ENCODE results near the gene COL9A3. TPM values are rescaled to one million over a fixed set of nuclear protein-coding genes. Genes with fewer than 3 reads are reported as not detected.
A peak's percentile ranks its signal among the peaks of the same experiment; 100 is the strongest.

The COL9A3 gene
- total RNA-seq, 1 experiment from 2014 or later: 136 TPM

DNA sequence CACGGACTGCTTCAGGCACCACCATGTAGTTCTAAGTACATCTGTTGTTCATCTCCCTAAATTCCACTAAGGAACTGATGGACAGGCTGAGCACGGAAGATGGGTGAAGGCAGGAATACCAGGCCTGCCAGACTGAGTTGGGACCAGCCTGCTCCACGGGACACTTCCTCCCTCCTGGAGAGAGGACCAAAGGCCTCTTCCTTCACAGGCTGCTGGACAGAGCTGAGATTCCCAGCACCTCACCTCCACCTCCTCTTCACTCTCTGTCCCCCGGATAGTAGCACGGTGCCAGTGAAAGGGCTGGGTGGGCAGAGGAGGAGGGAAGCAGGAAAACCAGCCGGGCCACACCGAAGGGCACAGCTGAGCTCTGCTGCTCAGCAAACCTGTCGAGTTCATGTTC is 67.7 kb downstream of the COL9A3 start:
- H3K4me3 Mint-ChIP-seq: no peak overlapping the region
- H3K27ac Mint-ChIP-seq: peak overlapping the region; percentile 41
- TF ChIP-seq GTF2I (CRISPR knock-in tag; conservative IDR thresholded peaks at IDR 0.05) (no peak), ZNF396 (CRISPR knock-in tag; IDR thresholded peaks at IDR 0.05; ENCODE audit: borderline replicate concordance) (no peak), SP1 (CRISPR knock-in tag; conservative IDR thresholded peaks at IDR 0.05) (no peak), ZNF423 (CRISPR knock-in tag; IDR thresholded peaks at IDR 0.05) (0 out of 2 replicates have a peak, but pooled peaks have one; percentile 31)
- ChIA-PET POLR2A (no interaction called here), CTCF (interaction anchor here (0.8 to 1.8 kb wide), 2 partner anchors 9 to 17 kb away, joined by 5 to 6 read pairs; no protein-coding TSS in a partner anchor)
- peak; percentile 13 for ATAC-seq
- H3K27me3 Mint-ChIP-seq (ENCODE audit: low read depth): no peaks in the 10 kb centered on the region
- DNase-seq (ENCODE audit: low spot score): no peak
- peaks cover 36% of the 10 kb centered on the region for H3K36me3 Mint-ChIP-seq
- H3K4me1 Mint-ChIP-seq: peaks cover 38% of the 10 kb centered on the region
- no peaks in the 10 kb centered on the region for H3K9me3 Mint-ChIP-seq

DNA sequence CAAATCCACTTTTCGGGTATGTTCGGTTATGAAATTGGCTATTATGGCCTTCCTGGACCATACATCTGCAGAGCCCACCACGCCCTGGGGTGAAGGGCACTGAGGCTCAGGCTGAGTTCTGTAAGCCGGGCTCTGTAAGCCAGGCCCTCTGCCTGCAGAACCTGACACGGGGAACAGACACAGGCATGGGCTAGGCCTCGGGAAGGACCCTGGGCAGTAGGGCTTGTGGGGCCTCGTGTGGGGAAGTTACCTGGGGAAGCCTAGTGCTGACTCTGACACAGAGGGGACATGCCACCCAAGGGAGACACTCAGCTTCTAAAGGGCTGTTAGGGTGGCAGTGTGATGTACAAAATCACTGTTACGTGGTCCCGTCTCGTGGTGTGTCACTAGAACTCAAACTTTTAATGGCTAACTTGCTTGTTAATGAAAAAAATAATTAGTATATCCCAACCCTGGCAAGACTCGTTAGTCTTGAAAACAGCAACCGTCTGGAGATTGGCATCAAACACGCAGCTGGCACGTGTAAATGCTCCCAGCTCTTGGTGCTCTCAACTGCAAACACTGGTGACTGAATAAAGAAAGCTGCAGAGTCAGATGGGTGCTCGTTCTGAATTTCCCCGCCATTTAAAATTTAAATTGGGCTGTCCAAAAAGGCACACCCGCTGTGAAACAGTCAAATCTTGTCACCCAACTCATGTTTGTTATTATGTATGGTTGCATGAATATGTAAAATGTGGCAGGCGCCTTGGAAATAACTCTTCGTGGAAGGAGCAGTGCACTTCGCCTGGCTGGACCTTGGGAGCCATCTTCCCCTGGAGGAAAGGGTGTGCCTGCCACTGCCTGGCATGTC is 68.4 kb downstream of the COL9A3 start:
- ChIA-PET CTCF (interaction anchor here (0.8 to 1.8 kb wide), 3 partner anchors 10 to 16 kb away, joined by 4 to 6 read pairs (median 5); no protein-coding TSS in a partner anchor), POLR2A (no interaction called here)
- DNase-seq (ENCODE audit: low spot score) (no peak), ATAC-seq (peak; percentile 10; the same call in 1 of the 2 replicates)
- no peak overlapping the region for H3K4me3 Mint-ChIP-seq
- H3K9me3 Mint-ChIP-seq: no peaks in the 10 kb centered on the region
- TF ChIP-seq, protein P1, sequence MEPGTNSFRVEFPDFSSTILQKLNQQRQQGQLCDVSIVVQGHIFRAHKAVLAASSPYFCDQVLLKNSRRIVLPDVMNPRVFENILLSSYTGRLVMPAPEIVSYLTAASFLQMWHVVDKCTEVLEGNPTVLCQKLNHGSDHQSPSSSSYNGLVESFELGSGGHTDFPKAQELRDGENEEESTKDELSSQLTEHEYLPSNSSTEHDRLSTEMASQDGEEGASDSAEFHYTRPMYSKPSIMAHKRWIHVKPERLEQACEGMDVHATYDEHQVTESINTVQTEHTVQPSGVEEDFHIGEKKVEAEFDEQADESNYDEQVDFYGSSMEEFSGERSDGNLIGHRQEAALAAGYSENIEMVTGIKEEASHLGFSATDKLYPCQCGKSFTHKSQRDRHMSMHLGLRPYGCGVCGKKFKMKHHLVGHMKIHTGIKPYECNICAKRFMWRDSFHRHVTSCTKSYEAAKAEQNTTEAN (CRISPR knock-in tag; IDR thresholded peaks at IDR 0.05): no peak
- TF ChIP-seq GRHL2 (CRISPR knock-in tag; IDR thresholded peaks at IDR 0.05; ENCODE audit: insufficient replicate concordance, severe bottlenecking): no peak
- TF ChIP-seq, protein P2, sequence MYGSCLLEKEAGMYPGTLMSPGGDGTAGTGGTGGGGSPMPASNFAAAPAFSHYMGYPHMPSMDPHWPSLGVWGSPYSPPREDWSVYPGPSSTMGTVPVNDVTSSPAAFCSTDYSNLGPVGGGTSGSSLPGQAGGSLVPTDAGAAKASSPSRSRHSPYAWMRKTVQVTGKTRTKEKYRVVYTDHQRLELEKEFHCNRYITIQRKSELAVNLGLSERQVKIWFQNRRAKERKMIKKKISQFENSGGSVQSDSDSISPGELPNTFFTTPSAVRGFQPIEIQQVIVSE (CRISPR knock-in tag; IDR thresholded peaks at IDR 0.05; ENCODE audit: borderline replicate concordance): no peak
- TF ChIP-seq, protein P3, sequence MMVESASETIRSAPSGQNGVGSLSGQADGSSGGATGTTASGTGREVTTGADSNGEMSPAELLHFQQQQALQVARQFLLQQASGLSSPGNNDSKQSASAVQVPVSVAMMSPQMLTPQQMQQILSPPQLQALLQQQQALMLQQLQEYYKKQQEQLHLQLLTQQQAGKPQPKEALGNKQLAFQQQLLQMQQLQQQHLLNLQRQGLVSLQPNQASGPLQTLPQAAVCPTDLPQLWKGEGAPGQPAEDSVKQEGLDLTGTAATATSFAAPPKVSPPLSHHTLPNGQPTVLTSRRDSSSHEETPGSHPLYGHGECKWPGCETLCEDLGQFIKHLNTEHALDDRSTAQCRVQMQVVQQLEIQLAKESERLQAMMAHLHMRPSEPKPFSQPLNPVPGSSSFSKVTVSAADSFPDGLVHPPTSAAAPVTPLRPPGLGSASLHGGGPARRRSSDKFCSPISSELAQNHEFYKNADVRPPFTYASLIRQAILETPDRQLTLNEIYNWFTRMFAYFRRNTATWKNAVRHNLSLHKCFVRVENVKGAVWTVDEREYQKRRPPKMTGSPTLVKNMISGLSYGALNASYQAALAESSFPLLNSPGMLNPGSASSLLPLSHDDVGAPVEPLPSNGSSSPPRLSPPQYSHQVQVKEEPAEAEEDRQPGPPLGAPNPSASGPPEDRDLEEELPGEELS (CRISPR knock-in tag; IDR thresholded peaks at IDR 0.05): no peak
- TF ChIP-seq RORB (CRISPR knock-in tag; IDR thresholded peaks at IDR 0.05): no peak
- TF ChIP-seq ESRRA (CRISPR knock-in tag; IDR thresholded peaks at IDR 0.05; ENCODE audit: borderline replicate concordance): no peak
- TF ChIP-seq, protein P4, sequence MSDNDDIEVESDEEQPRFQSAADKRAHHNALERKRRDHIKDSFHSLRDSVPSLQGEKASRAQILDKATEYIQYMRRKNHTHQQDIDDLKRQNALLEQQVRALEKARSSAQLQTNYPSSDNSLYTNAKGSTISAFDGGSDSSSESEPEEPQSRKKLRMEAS (CRISPR knock-in tag; IDR thresholded peaks at IDR 0.05): no peak
- no peak for TF ChIP-seq SP1 (CRISPR knock-in tag; conservative IDR thresholded peaks at IDR 0.05)
- TF ChIP-seq ZNF138 (CRISPR knock-in tag; conservative IDR thresholded peaks at IDR 0.05): no peak
- TF ChIP-seq, protein P5, sequence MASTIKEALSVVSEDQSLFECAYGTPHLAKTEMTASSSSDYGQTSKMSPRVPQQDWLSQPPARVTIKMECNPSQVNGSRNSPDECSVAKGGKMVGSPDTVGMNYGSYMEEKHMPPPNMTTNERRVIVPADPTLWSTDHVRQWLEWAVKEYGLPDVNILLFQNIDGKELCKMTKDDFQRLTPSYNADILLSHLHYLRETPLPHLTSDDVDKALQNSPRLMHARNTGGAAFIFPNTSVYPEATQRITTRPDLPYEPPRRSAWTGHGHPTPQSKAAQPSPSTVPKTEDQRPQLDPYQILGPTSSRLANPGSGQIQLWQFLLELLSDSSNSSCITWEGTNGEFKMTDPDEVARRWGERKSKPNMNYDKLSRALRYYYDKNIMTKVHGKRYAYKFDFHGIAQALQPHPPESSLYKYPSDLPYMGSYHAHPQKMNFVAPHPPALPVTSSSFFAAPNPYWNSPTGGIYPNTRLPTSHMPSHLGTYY (CRISPR knock-in tag; IDR thresholded peaks at IDR 0.05): no peak
- TF ChIP-seq NR3C1 (CRISPR knock-in tag; conservative IDR thresholded peaks at IDR 0.05; ENCODE audit: low read depth): no peak
- TF ChIP-seq ZNF671 (CRISPR knock-in tag; IDR thresholded peaks at IDR 0.05): no peak
- TF ChIP-seq GTF2I (CRISPR knock-in tag; conservative IDR thresholded peaks at IDR 0.05): no peak
- no peak for TF ChIP-seq NFE2L1 (CRISPR knock-in tag; IDR thresholded peaks at IDR 0.05)
- no peak for TF ChIP-seq ZNF121 (CRISPR knock-in tag; IDR thresholded peaks at IDR 0.05)
- TF ChIP-seq, protein P6, sequence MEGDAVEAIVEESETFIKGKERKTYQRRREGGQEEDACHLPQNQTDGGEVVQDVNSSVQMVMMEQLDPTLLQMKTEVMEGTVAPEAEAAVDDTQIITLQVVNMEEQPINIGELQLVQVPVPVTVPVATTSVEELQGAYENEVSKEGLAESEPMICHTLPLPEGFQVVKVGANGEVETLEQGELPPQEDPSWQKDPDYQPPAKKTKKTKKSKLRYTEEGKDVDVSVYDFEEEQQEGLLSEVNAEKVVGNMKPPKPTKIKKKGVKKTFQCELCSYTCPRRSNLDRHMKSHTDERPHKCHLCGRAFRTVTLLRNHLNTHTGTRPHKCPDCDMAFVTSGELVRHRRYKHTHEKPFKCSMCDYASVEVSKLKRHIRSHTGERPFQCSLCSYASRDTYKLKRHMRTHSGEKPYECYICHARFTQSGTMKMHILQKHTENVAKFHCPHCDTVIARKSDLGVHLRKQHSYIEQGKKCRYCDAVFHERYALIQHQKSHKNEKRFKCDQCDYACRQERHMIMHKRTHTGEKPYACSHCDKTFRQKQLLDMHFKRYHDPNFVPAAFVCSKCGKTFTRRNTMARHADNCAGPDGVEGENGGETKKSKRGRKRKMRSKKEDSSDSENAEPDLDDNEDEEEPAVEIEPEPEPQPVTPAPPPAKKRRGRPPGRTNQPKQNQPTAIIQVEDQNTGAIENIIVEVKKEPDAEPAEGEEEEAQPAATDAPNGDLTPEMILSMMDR (IDR thresholded peaks at IDR 0.05): no peak
- no peaks in the 10 kb centered on the region for H3K27me3 Mint-ChIP-seq (ENCODE audit: low read depth)
- H3K36me3 Mint-ChIP-seq: peaks cover 43% of the 10 kb centered on the region
- peak overlapping the region; percentile 45; the same call in 1 of the 2 replicates for H3K27ac Mint-ChIP-seq
- peaks cover 38% of the 10 kb centered on the region for H3K4me1 Mint-ChIP-seq

All from WTC11 (cell line).